Stimulated activated CD8-positive, alpha-beta memory T cell treated with anti-CD3 and anti-CD28 coated beads, Interleukin-7, amount 100 ng/mL, for 4 hours (primary cell): ENCODE measurements around the gene NFIA.
"Not testable (repeated sequence)": the region's sequence is repeated elsewhere in the genome, so short reads cannot be mapped to it uniquely, and the experiment has no call there.

Experiments
- DNase-seq, 2 donors: peaks; one replicate each; pipeline ENCODE4 v3.0.0-alpha.2; 2020; ENCODE audit warnings: low read depth in 2 of 2

NFIA gene

DNA sequence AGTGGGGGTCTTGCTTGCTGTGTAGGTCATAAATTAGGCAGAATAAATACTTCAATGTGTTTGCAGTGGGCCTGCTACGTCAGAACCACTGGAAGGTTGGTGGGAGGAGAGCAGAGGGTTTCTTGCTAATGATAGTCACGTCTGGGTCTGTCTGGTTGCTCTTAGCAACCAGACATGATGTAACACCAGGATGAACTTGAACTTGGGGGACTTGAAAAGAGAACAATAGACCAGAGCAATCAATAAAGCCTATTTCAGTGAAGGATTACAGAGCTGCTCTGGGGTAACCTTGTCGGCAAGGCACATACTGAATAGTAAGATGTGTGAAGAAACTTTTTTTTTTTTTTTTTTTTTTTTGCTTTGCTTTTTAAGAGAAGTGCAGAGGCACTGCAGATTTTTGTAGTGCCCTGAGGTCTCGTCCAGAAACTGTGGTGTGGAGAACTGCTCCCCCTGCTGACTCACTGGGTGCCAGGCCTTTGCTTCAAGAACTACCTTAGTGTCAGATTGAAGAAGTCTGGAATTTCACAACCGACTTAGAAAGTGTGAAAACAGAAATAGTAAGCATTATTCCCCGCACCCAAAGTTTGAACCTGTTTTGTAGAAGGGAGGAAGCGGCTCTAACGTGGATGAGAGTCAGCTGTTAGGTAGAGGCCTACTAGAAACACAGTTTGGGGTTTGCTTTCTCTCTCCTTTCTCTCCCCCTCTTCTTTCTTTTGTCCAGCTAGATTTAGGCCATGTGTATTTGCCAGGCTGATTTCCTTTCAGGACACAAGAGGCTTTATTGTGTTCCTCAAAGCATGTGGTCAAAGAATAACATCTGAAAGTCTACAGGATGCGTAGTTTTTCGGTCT is 371.0 kb downstream of the NFIA start:
- DNase-seq: peak; percentile 50 to 55

DNA sequence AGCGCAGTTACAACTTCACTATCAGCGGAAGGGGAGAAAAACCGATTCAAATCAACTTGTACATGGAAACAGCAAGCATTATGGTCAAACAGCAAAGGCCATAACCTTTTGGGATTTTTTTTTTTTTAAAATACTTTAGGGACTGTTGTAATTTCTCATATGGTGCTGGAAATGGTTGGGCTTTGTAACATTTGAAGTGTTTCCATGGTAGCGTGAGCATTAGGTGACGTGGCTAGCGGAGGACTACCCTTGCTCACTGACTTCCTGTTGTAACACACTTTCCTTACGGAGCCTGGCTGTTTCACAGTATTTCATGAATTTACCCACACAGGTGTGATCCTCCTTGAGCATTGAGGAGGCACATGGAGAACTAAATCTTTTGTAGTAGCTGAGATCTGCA is 373.0 kb downstream of the NFIA start:
- DNase-seq: no peak

DNA sequence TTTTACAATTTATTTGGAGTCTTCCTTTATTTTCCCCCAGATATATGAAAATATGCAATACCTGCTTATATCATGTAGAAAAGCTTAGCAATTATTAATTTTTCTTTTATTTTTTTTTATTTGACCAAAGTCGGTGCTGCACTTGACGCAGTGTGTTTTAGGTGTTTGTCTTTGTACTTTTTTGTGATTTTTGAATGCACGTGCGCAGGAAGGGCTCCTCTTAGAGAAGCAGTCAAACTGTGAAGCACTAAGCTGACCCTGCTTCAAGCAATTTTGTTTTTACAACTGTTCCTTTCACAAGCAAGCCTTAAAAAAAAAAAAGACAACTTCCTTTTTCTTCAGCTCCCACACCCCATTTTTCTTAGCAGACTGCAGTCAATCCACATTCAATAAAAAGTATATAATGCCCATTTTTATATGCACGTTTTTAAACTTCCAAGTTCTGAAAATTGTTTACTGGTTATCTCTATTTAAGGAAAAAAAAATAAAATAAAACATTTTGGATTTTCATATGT is 375.2 kb downstream of the NFIA start:
- no peak for DNase-seq

DNA sequence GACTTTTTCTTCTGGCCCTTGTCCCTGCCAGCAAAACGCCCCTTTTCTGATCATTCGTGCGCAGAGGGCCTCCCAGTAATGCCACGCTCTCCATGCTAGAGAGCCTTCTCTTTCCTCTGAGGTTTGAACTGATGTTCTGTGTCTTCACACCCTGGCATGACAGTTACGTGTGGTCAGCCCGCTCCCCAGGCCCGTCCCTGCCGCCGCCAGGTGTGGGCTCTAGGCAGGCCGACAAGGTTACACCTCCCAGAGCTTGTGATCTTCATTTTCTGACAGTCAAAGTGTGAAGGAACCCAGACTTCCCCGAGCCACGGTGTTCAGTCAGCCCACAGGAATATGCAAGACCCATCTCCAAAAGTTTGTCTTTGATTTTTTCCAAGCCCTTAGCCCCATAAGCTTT is 377.0 kb downstream of the NFIA start:
- DNase-seq: no peak

DNA sequence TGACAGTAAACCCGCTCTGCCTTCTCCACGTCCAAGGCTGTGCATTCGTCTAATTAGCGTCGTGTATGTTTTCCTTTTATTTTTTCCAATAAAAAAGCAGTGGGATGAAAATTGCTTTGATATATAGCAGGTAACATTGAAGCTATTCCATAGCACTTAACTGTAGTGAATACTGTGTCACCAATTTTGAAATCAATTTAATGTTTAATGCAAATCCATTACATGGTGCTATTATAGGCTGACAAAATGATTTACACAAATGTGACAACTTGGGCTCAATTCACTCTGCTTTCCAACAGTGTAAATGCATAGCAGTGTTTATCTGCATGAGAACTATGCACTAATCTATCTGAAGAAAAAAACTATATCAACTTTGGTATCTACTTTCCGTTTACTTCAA is 377.8 kb downstream of the NFIA start:
- no peak for DNase-seq

DNA sequence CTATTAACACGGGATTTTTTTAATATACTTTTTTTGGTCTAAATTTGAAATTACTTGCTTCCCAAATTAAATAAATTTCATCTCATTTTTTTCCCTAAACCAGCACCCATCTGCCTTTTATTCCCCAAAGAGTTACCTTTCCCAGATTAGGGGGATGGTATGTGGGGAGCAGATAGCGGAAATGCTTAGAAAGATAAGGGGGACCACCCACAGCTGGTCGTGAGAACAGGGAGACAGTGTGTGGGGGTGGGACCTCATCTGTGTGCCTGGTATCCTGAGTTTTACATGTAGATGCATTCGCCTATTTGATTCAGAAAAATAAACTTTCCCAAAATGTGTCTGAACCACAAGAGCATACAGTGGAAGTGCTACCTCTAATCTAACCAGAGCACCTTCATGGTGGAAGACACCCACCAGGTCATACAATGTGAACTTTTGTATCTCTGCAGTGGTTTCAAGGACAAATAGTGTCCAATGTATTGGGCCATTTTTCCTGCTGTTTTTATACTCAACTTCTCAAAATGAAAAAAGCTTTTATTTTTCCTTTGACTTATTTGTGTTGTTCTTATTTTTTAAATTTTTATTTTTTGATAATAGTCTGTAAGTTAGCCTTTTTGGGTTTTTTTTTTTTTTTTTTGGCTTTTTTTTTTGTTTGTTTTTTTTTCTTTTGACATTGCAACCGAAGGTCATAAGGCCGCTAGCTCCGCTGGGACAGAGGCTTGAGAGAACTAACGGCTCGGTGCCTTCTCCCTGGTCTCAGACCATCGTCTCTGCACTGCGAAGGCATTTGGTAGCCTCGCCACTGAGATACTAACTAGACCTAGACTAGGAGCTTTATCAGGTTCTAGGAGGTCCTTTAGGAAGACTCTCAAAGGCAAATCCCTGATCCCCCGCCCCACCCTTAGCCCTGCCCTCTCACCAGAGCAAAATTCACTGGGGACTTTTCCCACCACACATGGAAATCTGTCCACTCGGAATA is 379.3 kb downstream of the NFIA start:
- no peak for DNase-seq

DNA sequence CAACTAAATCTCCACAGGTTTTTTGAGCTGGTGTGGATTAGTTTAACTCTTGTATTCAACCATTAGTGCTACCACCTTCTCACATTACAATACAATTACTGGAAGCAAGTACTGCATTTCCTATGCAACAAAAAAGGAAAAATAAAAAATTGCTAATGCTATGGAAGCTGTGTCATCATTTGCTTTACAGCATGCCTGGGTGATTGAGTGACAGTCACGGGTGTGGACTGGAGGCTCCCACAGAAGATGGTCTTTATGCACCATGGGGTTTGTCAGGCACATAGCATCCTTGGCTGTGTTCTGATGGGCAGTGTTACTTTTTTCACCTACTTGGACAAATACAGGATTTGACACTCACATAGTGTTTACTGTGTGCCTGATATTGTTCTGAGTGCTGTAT is 380.3 kb downstream of the NFIA start:
- no peak for DNase-seq

DNA sequence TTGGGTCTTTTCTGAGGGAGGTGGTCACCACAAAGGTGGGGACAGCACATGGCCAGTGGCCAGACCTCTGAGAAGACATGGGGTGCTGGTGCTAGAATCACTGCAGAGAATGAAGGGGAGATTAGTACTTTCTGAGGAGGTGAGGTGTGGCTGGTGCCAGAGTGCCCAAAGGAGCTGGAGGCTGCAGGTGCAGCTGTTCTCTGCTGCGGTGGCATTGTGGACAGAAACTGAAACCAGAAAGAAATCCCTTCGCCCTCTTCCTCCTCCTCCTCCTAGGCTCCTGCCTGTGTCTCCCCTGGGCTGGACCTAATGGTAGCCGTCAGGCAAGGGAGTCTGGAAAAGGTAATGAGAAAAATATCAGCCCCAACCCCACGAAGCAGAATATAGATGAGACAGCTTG is 380.9 kb downstream of the NFIA start:
- DNase-seq: no peak

DNA sequence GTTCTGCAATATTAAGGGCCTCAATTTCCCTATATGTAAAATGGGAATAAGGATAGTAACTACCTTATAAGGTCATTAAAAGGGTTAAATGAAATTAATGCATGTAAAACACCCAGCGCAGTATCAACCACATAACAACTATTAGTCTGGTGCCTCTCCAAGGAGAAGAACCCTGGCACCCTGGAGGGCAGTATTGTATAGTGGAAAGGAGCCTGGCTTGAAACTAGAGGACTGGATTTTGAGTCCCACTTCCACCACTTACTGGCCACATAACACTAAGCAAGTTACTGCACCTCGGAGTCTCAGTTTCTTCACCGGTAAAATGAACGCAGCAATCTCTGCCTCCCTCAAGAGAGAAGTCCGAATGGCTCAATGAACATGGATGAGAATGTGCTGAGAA is 385.5 kb downstream of the NFIA start:
- DNase-seq: not testable (repeated sequence)

DNA sequence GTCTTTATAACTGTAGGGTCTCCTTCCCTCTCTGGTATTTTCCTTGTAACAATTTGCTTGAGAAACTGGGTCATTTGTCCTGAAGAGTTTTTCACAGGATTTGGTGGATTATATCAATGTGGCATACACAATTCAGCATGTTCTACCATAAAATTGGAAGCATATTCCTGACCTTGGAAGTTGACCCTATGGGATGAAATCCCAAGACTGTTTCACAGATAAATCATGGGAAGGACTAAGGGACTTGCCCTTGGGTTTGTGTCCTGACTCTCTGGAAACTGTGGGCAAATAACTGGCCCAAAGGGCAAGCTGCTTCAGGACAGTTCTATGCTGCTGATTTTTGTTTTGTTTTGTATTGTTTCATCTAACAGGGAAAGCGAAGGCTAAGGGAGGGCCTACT is 387.0 kb downstream of the NFIA start:
- DNase-seq: no peak

DNA sequence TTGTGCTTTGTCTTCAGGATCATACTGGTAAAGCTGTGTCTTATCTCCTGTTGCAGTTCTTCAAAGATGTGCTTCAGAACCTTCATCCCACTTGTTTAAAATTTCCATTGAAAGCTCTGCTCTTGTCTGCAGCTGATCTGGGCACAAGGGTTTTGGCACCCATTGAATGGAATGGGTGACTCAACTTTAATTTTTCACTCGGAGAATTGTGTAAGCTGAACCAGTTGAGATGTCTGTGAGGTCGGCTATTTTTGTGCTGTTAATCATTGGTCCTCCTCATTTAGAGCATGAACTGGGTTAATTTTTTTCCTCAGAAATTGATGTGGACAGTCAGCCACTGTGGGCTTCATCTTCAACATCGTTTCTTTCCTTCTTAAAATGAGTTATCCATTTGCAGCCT is 390.5 kb downstream of the NFIA start:
- no peak for DNase-seq

DNA sequence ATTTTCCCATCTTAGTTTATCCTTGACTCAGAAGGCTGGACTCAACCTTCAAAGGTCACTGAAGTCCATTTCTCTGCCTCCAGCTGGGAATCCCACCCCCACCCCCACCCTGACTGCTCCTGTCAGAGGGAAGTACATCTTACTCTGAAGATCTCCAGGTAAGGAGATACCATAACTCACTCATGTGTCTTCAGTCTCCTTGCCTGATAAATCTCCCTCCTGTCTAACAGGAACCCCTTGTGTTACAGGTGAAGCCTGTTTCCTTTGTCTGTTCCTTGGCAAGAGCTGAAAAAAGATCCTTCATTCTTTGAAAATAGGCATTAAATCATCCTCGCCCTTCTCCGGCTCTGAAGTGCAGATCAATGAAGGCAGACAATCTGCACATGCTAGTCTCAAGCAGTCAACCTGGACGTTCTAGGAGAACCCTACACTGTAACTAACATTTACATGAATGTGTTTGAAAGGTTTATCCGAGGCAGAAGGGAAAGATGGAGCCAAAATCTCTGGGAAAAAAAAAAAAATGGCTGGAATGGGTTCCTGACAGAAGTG is 392.0 kb downstream of the NFIA start:
- no peak for DNase-seq

DNA sequence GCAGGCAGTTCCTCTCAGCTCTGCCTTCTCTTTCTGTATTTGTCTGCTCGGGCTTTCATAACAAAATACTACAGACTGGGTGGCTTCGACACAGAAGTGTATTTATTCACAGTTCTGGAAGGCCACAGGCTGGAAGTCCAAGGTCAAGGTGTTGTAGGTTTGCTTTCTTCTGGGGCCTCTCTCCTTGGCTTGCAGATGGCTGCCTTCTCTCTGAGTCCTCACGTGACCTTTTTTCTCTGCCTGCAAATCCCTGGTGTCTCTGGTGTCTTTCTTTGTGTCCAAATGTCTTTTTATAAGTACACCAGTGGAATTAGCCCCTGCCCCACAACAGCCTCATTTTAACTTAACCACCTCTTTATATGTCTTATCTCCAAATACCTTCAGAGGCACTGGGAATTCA is 392.6 kb downstream of the NFIA start:
- DNase-seq: no peak

DNA sequence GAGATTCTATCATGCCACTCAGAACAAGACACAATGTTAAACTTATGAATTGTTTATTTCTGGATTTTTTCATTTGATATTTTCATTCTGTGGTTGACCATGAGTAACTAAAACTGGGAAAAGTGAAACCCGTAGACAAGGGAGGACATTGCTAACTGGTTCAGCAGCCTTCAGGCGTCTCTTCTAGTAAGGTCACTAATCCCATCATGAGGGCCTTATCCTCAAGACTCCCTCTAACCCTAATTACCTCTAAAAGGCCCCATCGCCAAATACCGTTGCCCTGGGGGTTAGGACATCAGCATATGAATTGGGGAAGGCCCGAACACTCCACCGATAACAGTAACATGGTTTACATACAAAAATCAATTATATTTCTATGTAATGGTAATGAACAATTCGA is 394.9 kb downstream of the NFIA start:
- DNase-seq: no peak

DNA sequence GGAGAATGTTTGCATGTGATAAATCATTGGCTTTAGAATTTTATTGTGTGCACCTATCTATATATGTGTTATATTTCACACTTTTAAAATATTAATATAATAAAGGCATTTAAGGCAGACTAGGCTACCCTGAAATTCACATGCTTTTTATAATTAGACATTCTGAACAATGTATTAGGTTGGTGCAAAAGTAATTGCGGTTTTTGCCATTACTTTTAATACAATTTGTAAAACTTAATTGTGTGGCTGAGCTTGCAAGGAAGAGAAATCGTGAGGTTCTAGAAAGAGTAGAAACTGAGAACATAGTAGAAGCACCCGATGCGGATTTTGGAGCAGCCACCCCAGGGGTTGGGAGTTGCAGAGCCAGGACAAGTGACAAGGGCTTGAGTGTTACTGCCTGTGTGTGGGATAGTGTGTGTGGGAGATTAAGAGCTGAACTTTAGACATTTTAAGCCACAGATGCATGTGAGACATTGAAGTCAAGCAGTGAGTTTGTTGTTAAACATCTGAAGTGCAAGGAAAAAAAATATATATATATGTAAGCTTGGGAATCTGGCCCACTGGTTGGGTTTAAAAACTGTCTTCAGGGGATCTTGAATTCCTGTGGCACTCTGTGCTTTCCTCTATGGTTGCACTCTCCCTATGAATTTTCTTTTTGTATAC is 398.0 kb downstream of the NFIA start:
- no peak for DNase-seq

DNA sequence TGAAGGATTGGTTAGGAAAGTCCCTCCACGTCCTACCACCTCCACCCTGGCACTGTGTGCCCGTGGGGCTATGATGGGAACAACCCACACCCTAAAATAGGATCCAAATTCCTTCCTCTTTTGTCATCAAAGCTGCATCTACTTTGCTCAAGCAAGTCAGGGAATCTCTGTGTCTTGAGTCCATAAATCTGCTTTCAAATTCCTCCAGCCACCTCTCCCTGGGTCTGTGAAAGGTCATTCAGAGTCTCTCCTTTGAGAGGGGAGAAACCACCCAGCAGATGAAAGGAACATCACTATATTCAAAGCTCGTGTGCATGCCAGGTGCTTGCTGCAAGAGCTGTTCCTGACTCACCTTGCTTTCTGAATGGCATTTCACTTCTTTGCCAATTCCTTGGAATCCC is 399.0 kb downstream of the NFIA start:
- no peak for DNase-seq

DNA sequence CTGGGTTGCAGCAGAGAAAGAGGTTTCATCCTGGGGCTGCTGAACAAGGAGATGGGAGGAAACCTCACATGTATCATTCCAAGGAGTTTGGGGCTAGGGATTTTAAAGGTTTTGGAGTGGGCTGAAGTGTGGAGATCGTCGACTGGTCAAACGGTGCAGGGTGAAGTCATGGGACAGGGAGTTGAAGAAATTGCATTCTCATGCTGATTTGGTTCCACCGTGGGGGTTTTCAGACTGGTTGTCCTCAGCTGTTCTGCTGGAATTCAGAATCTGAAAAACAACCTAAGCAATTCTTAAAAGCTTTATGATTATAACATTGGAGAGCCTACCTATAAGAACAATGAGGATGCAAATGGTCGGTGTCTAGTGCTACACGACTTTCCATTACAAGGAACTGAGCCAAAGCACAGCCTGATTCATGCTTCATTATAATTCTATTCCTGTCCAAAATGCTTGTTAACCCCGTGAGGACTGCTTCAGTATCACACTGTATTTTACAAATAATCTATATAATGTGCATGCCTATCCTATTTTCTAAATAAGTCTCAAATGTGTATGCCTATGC is 399.9 kb downstream of the NFIA start:
- no peak for DNase-seq

DNA sequence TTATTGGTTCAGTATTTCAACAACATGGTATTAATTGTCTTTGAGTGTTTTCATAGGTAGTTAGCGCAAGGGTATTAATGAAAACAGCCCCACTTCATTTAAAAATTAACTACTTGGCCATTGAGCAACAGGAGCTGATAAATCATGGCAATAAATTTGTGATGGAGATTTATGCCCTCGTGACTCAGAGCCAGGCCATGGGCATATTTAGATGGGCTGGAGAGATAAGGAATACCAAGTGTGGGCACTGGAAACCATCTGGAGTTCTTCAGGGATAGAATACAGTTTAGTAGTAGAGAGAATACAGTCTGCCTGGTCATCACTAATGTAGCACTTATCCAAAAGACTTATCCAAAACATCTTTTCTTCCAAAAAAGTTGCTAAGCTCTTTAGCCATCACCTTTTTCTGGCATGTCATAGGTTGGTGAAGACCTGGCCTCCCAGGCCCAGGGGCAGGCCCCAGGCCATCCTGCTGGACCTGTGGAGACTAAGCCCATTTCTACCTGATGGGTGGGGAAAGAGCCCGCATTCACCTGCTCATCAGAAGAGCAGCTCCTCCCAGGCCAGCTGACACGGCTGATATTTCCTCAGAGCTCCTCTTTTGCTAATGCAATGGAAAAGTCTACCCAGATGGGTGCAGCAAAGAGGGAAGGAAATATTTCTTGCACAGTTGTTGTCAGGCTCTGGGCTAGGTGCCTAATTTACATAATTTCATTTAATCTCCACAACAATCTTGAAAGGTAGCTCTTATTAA is 404.6 kb downstream of the NFIA start:
- no peak for DNase-seq

DNA sequence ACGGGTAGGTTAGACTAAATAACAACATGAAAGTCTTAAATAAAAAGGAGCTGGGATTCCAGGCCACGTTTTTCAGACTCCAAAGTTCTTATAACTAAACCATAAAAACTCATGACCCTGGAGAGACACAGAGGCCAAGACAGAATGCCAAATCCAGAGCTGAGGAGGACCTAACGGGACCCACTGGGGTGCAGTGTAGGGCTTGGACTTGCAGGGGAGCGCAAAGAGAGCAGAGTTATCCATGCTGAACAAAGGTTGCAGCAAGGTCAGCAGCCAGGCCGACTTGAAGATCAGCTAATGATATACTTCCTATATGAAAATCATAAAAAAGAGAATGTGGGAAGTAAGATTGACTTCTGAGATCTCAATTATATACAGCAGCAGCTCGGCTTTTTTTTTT is 405.4 kb downstream of the NFIA start:
- DNase-seq: no peak

DNA sequence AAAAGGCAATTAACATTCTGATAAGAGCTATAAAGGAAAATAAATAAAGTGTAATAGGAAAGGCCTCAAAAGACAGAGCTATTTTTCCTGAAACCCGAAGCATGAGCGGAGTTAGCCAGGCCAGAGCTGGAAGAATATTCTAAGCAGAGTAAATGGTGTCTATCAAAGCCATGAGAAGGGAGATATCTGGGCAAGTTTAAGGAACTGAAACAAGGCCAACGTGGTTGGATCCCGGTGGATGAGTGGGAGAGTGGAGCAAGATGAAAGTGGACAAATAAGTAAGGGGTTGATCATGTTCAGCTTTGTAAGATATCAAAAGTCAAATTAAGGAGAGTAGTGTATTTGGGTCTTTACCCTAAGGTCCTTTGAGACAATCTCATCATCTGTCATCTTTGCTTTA is 408.6 kb downstream of the NFIA start:
- no peak for DNase-seq

DNA sequence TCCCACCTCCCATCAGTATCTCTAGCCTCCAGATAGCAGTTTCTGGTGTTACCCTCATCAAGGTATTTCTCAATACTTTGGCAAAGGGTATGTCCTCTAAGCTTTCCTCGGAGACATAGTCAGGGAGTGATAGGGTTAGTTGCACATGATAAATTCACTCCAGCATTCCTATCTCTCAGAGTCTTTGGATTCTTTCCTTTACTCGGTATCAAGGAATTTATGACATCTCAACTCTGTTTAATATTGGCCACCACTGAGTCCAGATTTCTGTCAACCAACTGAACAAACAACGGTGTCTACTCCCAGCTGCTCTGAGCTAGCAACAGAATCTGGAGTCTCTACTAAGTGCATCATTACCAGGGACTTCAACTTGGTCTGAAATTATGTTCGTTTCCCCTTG is 409.1 kb downstream of the NFIA start:
- DNase-seq: no peak
